Neural crest cell (in vitro differentiated cells): ENCODE results near the gene ADK. TPM values are rescaled to one million over a fixed set of nuclear protein-coding genes. Genes with fewer than 3 reads are reported as not detected.

ENCODE experiments used
- DNase-seq: peaks from one replicate; pipeline ENCODE4 v3.0.0; 2021; ENCODE audit warnings: low read depth, mixed read lengths, low spot score
- H3K27ac Mint-ChIP-seq: one replicate; pipeline ENCODE4 v1.8.0; 2021; ENCODE audit warnings: mild to moderate bottlenecking, mixed read lengths; ENCODE audit not compliant: unreplicated experiment
- H3K27me3 Mint-ChIP-seq: 2 replicates; pipeline ENCODE4 v1.8.0; 2021; ENCODE audit warnings: low read depth, mild to moderate bottlenecking, mixed read lengths
- H3K36me3 Mint-ChIP-seq: 2 replicates; pipeline ENCODE4 v1.8.0; 2021; ENCODE audit warnings: low read depth, mild to moderate bottlenecking, mixed read lengths
- H3K4me1 Mint-ChIP-seq: 2 replicates; pipeline ENCODE4 v1.8.0; 2021; ENCODE audit warnings: mixed read lengths
- H3K4me3 Mint-ChIP-seq: one replicate; pipeline ENCODE4 v1.8.0; 2021; ENCODE audit warnings: mild to moderate bottlenecking, mixed read lengths
- H3K9me3 Mint-ChIP-seq: 2 replicates; pipeline ENCODE4 v1.8.0; 2021; ENCODE audit warnings: mixed read lengths
- CTCF ChIP-seq: fragments of 200-600 bp; sonication (generic); conservative IDR thresholded peaks from 2 replicates; pipeline ENCODE4 v1.5.0; 2021; ENCODE audit warnings: antibody characterized with exemption, mild to moderate bottlenecking
- total RNA-seq: library from RNA; stranded (reverse); gene quantifications from 2 replicates; pipeline ENCODE4 v1.2.1, GENCODE V29; 2021

Gene ADK
- total RNA-seq, 1 donor from 2014 or later = 35.6 TPM

- peak; percentile 78 for TF ChIP-seq CTCF
- no peaks in the 10 kb centered on the region for H3K36me3 Mint-ChIP-seq
- no peak overlapping the region for H3K27ac Mint-ChIP-seq
- no peaks in the 10 kb centered on the region for H3K4me1 Mint-ChIP-seq
- no peak for DNase-seq
- H3K27me3 Mint-ChIP-seq = no peaks in the 10 kb centered on the region
- H3K4me3 Mint-ChIP-seq = no peak overlapping the region
- H3K9me3 Mint-ChIP-seq = no peaks in the 10 kb centered on the region
Measured at GRCh38 chr10:74244097-74244685, 93.2 kb downstream of the ADK start.

GRCh38 chr10:74244807-74245206, 93.8 kb downstream of the ADK start:
- Mint-ChIP-seq H3K9me3 (no peaks in the 10 kb centered on the region), H3K4me3 (no peak overlapping the region), H3K4me1 (no peaks in the 10 kb centered on the region), H3K27ac (no peak overlapping the region), H3K36me3 (no peaks in the 10 kb centered on the region), H3K27me3 (no peaks in the 10 kb centered on the region)
- no peak for DNase-seq
- no peak for TF ChIP-seq CTCF

- H3K27ac Mint-ChIP-seq = no peak overlapping the region
- TF ChIP-seq CTCF = no peak
- no peaks in the 10 kb centered on the region for H3K27me3 Mint-ChIP-seq
- no peaks in the 10 kb centered on the region for H3K4me1 Mint-ChIP-seq
- no peaks in the 10 kb centered on the region for H3K9me3 Mint-ChIP-seq
- no peak for DNase-seq
- H3K4me3 Mint-ChIP-seq = no peak overlapping the region
- no peaks in the 10 kb centered on the region for H3K36me3 Mint-ChIP-seq
Measured at GRCh38 chr10:74246495-74246894, 95.5 kb downstream of the ADK start.

GRCh38 chr10:74249865-74250264, 98.8 kb downstream of the ADK start:
- Mint-ChIP-seq H3K4me1 (no peaks in the 10 kb centered on the region), H3K4me3 (no peak overlapping the region), H3K9me3 (no peaks in the 10 kb centered on the region), H3K27ac (no peak overlapping the region), H3K36me3 (no peaks in the 10 kb centered on the region), H3K27me3 (no peaks in the 10 kb centered on the region)
- no peak for TF ChIP-seq CTCF
- no peak for DNase-seq

- H3K4me3 Mint-ChIP-seq = no peak overlapping the region
- DNase-seq = no peak
- no peaks in the 10 kb centered on the region for H3K9me3 Mint-ChIP-seq
- no peak overlapping the region for H3K27ac Mint-ChIP-seq
- no peaks in the 10 kb centered on the region for H3K27me3 Mint-ChIP-seq
- TF ChIP-seq CTCF = no peak
- H3K36me3 Mint-ChIP-seq = peaks cover 3% of the 10 kb centered on the region
- peaks cover 6% of the 10 kb centered on the region for H3K4me1 Mint-ChIP-seq
Measured at GRCh38 chr10:74255214-74255613, 104.2 kb downstream of the ADK start.

GRCh38 chr10:74255888-74256357, 104.9 kb downstream of the ADK start:
- peaks cover 3% of the 10 kb centered on the region for H3K36me3 Mint-ChIP-seq
- H3K27me3 Mint-ChIP-seq = no peaks in the 10 kb centered on the region
- DNase-seq = no peak
- peaks cover 6% of the 10 kb centered on the region for H3K4me1 Mint-ChIP-seq
- no peak overlapping the region for H3K4me3 Mint-ChIP-seq
- no peak overlapping the region for H3K27ac Mint-ChIP-seq
- no peak for TF ChIP-seq CTCF
- H3K9me3 Mint-ChIP-seq = no peaks in the 10 kb centered on the region
